ENCODE measurements around the gene LTO1. TPM values are rescaled to one million over a fixed set of nuclear protein-coding genes. Genes with fewer than 3 reads are reported as not detected.

Gene LTO1
- total and polyA plus RNA-seq, 10 of the 15 experiments (the other 5 are each of a cell fraction or from before 2014, with no cell fraction given), result 2.6 to 27.5 (median 14.4) TPM

- no peak for TF ChIP-seq SUZ12 (IDR thresholded peaks at IDR 0.05; ENCODE audit: unreplicated experiment)
- TF ChIP-seq TCF3 (IDR thresholded peaks at IDR 0.05; ENCODE audit: borderline replicate concordance, insufficient read depth, low read depth, low read length), result 0 out of 2 replicates have a peak, but pooled peaks have one; percentile 62
- TF ChIP-seq NFIC (IDR thresholded peaks at IDR 0.05; ENCODE audit: low read depth, low read length), result no peak
- peak; percentile 18; the same call in 1 of the 2 replicates for TF ChIP-seq ZNF24 (IDR thresholded peaks at IDR 0.05)
- peak; percentile 10 to 67; a peak in 3 of 4 replicates for TF ChIP-seq BHLHE40 (IDR thresholded peaks at IDR 0.05; ENCODE audit: borderline replicate concordance in 1 of 2, low read depth in 2 of 2, low read length in 1 of 2)
- TF ChIP-seq SIN3A (IDR thresholded peaks at IDR 0.05; ENCODE audit: low read depth, low read length), result no peak
- no peak for TF ChIP-seq USF2 (IDR thresholded peaks at IDR 0.05; ENCODE audit: borderline replicate concordance, low read depth, low read length)
- TF ChIP-seq HSF1 (IDR thresholded peaks at IDR 0.05; ENCODE audit: low read depth, low read length), result no peak
- 0 out of 2 replicates have a peak, but pooled peaks have one; percentile 36 for TF ChIP-seq TARDBP (IDR thresholded peaks at IDR 0.05; ENCODE audit: borderline replicate concordance)
- TF ChIP-seq MEF2A (IDR thresholded peaks at IDR 0.05; ENCODE audit: insufficient read depth, low read depth, low read length), result no peak
- TF ChIP-seq TBL1XR1 (IDR thresholded peaks at IDR 0.05; ENCODE audit: low read depth, low read length), result peak; percentile 13; the same call in 1 of the 2 replicates
- 0 out of 2 replicates have a peak, but pooled peaks have one; percentile 23 for TF ChIP-seq BACH1 (IDR thresholded peaks at IDR 0.05; ENCODE audit: borderline replicate concordance)
- TF ChIP-seq NFYA (IDR thresholded peaks at IDR 0.05; ENCODE audit: borderline replicate concordance, low read depth, low read length), result no peak
- TF ChIP-seq RAD51 (IDR thresholded peaks at IDR 0.05), result no peak
- peak; percentile 44; the same call in 1 of the 2 replicates for TF ChIP-seq NKRF (conservative IDR thresholded peaks at IDR 0.05)
- no peak for TF ChIP-seq ZNF207 (IDR thresholded peaks at IDR 0.05; ENCODE audit: borderline replicate concordance)
- TF ChIP-seq ESRRA (IDR thresholded peaks at IDR 0.05; ENCODE audit: low read length), result no peak
- TF ChIP-seq KDM1A (IDR thresholded peaks at IDR 0.05; ENCODE audit: borderline replicate concordance), result no peak
Observed at GRCh38 chr11:69642913-69643632, 32.1 kb downstream of the LTO1 start (continued).
